H7 (cell line): ENCODE data around the gene AP4S1. TPM values are rescaled to one million over a fixed set of nuclear protein-coding genes. Genes with fewer than 3 reads are reported as not detected.
"Not testable (repeated sequence)": the region's sequence is repeated elsewhere in the genome, so short reads cannot be mapped to it uniquely, and the experiment has no call there.

Experiments used
- DNase-seq: peaks from one replicate; pipeline ENCODE4 v3.0.0; 2012
- H3K27me3 ChIP-seq: 2 replicates; pipeline ENCODE4 v1.6.0; 2011; ENCODE audit warnings: mild to moderate bottlenecking, low read length; ENCODE audit not compliant: control insufficient read depth, insufficient read depth
- H3K36me3 ChIP-seq: replicated peaks from 2 replicates; pipeline ENCODE4 v1.5.1; 2011; ENCODE audit warnings: low read length; ENCODE audit not compliant: control insufficient read depth, insufficient read depth
- H3K4me3 ChIP-seq: 2 replicates; pipeline ENCODE4 v1.5.1; 2011; ENCODE audit warnings: low read depth, mild to moderate bottlenecking, control low read depth, low read length, moderate library complexity; ENCODE audit not compliant: insufficient read depth
- total RNA-seq: library from RNA; depleted of rRNA; stranded (reverse); fragments of >200 nt; shearing (Covaris generic); gene quantifications from 2 replicates; pipeline ENCODE4 v1.2.3, GENCODE V29; 2014

Gene AP4S1
- total RNA-seq, 1 experiment from 2014 or later = 4.1 TPM

- Histone ChIP-seq H3K36me3 (no peaks in the 10 kb centered on the region), H3K4me3 (no peak overlapping the region), H3K27me3 (no peaks in the 10 kb centered on the region)
- DNase-seq = no peak
These were observed 49.7 kb downstream of the AP4S1 start for GRCh38 chr14:31075144-31075543.

- DNase-seq = no peak
- Histone ChIP-seq H3K27me3 (no peaks in the 10 kb centered on the region), H3K36me3 (no peaks in the 10 kb centered on the region), H3K4me3 (no peak overlapping the region)
These were observed 53.3 kb downstream of the AP4S1 start for GRCh38 chr14:31078766-31079165.

GRCh38 chr14:31080056-31080455 is 54.6 kb downstream of the AP4S1 start:
- no peak for DNase-seq
- no peaks in the 10 kb centered on the region for H3K27me3 ChIP-seq
- no peak overlapping the region for H3K4me3 ChIP-seq
- H3K36me3 ChIP-seq = no peaks in the 10 kb centered on the region

- DNase-seq = no peak
- no peaks in the 10 kb centered on the region for H3K27me3 ChIP-seq
These were observed 55.0 kb downstream of the AP4S1 start for GRCh38 chr14:31080484-31080883.

GRCh38 chr14:31083781-31084180 is 58.3 kb downstream of the AP4S1 start:
- no peak for DNase-seq
- H3K36me3 ChIP-seq = no peaks in the 10 kb centered on the region
- H3K27me3 ChIP-seq = no peaks in the 10 kb centered on the region
- no peak overlapping the region for H3K4me3 ChIP-seq

More at GRCh38 chr14:31080484-31080883, 55.0 kb downstream of the AP4S1 start:
- no peak overlapping the region for H3K4me3 ChIP-seq
- no peaks in the 10 kb centered on the region for H3K36me3 ChIP-seq

- DNase-seq = peak; percentile 48
- H3K4me3 ChIP-seq = no peak overlapping the region
- no peaks in the 10 kb centered on the region for H3K27me3 ChIP-seq
- H3K36me3 ChIP-seq = no peaks in the 10 kb centered on the region
These were observed 58.9 kb downstream of the AP4S1 start for GRCh38 chr14:31084385-31084784.

GRCh38 chr14:31085027-31085426 is 59.6 kb downstream of the AP4S1 start:
- Histone ChIP-seq H3K4me3 (no peak overlapping the region), H3K27me3 (no peaks in the 10 kb centered on the region), H3K36me3 (no peaks in the 10 kb centered on the region)
- no peak for DNase-seq

- DNase-seq, H3K4me3 ChIP-seq, H3K27me3 ChIP-seq, H3K36me3 ChIP-seq: not testable (repeated sequence)
These were observed 61.0 kb downstream of the AP4S1 start for GRCh38 chr14:31086466-31086865.

- no peaks in the 10 kb centered on the region for H3K36me3 ChIP-seq
- no peaks in the 10 kb centered on the region for H3K27me3 ChIP-seq
- H3K4me3 ChIP-seq = no peak overlapping the region
- no peak for DNase-seq
These were observed 65.7 kb downstream of the AP4S1 start for GRCh38 chr14:31090883-31091764.

- no peak overlapping the region for H3K4me3 ChIP-seq
- DNase-seq = no peak
These were observed 66.8 kb downstream of the AP4S1 start for GRCh38 chr14:31092160-31092708.

GRCh38 chr14:31093884-31094839 is 68.7 kb downstream of the AP4S1 start:
- DNase-seq, H3K4me3 ChIP-seq, H3K27me3 ChIP-seq, H3K36me3 ChIP-seq: not testable (repeated sequence)

More at GRCh38 chr14:31092160-31092708, 66.8 kb downstream of the AP4S1 start:
- no peaks in the 10 kb centered on the region for H3K27me3 ChIP-seq
- H3K36me3 ChIP-seq = no peaks in the 10 kb centered on the region

- DNase-seq, H3K36me3 ChIP-seq, H3K27me3 ChIP-seq, H3K4me3 ChIP-seq: not testable (repeated sequence)
These were observed 70.4 kb downstream of the AP4S1 start for GRCh38 chr14:31095817-31096216.

- no peak for DNase-seq
- peaks cover 8% of the 10 kb centered on the region for H3K36me3 ChIP-seq
- no peaks in the 10 kb centered on the region for H3K27me3 ChIP-seq
- no peak overlapping the region for H3K4me3 ChIP-seq
These were observed 70.8 kb downstream of the AP4S1 start for GRCh38 chr14:31096255-31096654.

GRCh38 chr14:31097081-31097480 is 71.6 kb downstream of the AP4S1 start:
- Histone ChIP-seq H3K27me3 (no peaks in the 10 kb centered on the region), H3K36me3 (peaks cover 9% of the 10 kb centered on the region), H3K4me3 (no peak overlapping the region)
- DNase-seq = no peak
